Pancreas (tissue), 10 donors: Measurements from ENCODE around the gene ZBED2. TPM values are rescaled to one million over a fixed set of nuclear protein-coding genes. Genes with fewer than 3 reads are reported as not detected.

Experiments used
- ATAC-seq, 4 donors: fragments of 200-7000 bp; cut with Tn5 transposase; one replicate each; pipeline versions ENCODE4 v1.8.0 to v1.9.1; 2020; ENCODE audit warnings: mild to moderate bottlenecking in 4 of 4, moderate library complexity in 4 of 4
- DNase-seq, 6 donors: peaks; one replicate each; pipeline ENCODE4 v3.0.0-alpha.2; 2020
- FAIRE-seq: peaks from 2 replicates; lab custom pipeline; 2012; peaks lifted over from hg19 to GRCh38; lab: Jason Lieb, UNC
- H3K27ac ChIP-seq, 4 donors: fragments of 200-600 bp; sonication (generic); 1 replicate in 3 of 4; 2 replicates in 1 of 4; pipeline versions ENCODE4 v1.5.0 to v1.8.0; 2020
- H3K27me3 ChIP-seq, 4 donors: fragments of 200-600 bp; one replicate each; pipeline ENCODE4 v1.8.0; 2021
- H3K36me3 ChIP-seq, 3 donors: fragments of 200-600 bp; sonication (generic) in 1 of 3; one replicate each; pipeline versions ENCODE4 v1.5.0 to v1.8.0; 2020 to 2021
- H3K4me1 ChIP-seq, 3 donors: fragments of 200-600 bp; one replicate each; pipeline ENCODE4 v1.8.0; 2021
- H3K4me3 ChIP-seq, 4 donors: fragments of 200-600 bp; sonication (generic) in 2 of 4; one replicate each; pipeline versions ENCODE4 v1.5.0 to v1.8.0; 2020 to 2021
- H3K9me3 ChIP-seq, 4 donors: fragments of 200-600 bp; one replicate each; pipeline ENCODE4 v1.8.0; 2021
- CTCF ChIP-seq, 4 donors: fragments of 200-600 bp; sonication (generic) in 3 of 4; IDR thresholded peaks; one replicate each; pipeline versions ENCODE4 v1.5.0 to v1.8.0; 2021; ENCODE audit warnings: antibody characterized with exemption in 4 of 4
- WGBS, 2 donors: extraction: QIAGEN DNeasy Blood & Tissue Kit; methylation state at CpG; one replicate each; pipeline ENCODE4 v1.1.7; 2013; 5-methylcytosine and 5-hydroxymethylcytosine counted together
- intact Hi-C, 3 donors: fragments of 100-400 bp; cut with DNase I; formaldehyde crosslinking; loops; one replicate each; pipeline versions ENCODE4 v1.11.1 to v1.14.2; 2022
- polyA plus RNA-seq, 2 donors: library from polyadenylated mRNA; stranded (reverse); fragments of 200-250 nt; gene quantifications; one replicate each; pipeline ENCODE4 v1.2.3, GENCODE V29; 2013
- total RNA-seq, 6 donors: library from RNA; stranded (reverse); fragmentation: NEBNext Ultra II Directional in 4 of 6; extraction: Animal tissue kit (Norgen Biotek cat#: 25700) in 4 of 6; gene quantifications; one replicate each; pipeline versions ENCODE4 v1.2.1 to v1.2.4, GENCODE V29; 2021 to 2023
- donor health status: healthy with polysubstance abuse.
- donor health status: DM: no; HTN: no; CAD: no; lungs with moderate emphysema.
- donor health status: DM: no; HTN: no; CAD: no.
- donor health status: control.
- donor health status: control.
- donor health status: Bipolar disorder and iron deficiency.
- donor health status: DM: yes; HTN: yes; CAD: no.
- donor health status: DM: no; HTN: no; CAD: no.
- donor health status: DM: no; HTN: no; CAD: no.
- donor health status: DM: yes; HTN: yes; CAD: no.

Gene ZBED2
- total and polyA plus RNA-seq, 8 donors: 0.02 to 0.22 TPM; not detected in 6

DNA sequence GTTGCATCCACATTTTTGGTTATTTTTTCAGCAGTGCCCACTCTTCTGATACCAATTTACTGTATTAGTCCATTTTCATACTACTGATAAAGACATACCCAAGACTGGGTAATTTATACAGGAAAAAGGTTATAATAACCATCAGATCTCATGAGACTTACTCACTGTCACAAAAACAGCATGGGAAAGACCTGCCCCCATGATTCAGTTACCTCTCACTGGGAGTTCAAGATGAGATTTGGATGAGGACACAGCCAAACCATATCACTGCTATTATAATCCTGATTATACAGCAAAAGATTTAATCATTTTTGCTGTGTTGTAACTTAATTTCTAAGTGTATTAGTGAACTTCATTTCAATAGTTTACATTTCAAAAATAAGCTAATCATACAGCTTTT, 6.6 kb downstream of the ZBED2 start:
- H3K36me3 ChIP-seq: no peaks in the 10 kb centered on the region
- H3K27ac ChIP-seq: no peak overlapping the region
- H3K27me3 ChIP-seq: no peaks in the 10 kb centered on the region
- H3K4me3 ChIP-seq: no peak overlapping the region
- FAIRE-seq (no peak), ATAC-seq (no peak), DNase-seq (no peak)
- no peaks in the 10 kb centered on the region for H3K4me1 ChIP-seq
- intact Hi-C loops: no loop called here
- no peak for TF ChIP-seq CTCF (IDR thresholded peaks at IDR 0.05)
- H3K9me3 ChIP-seq: no peaks in the 10 kb centered on the region

DNA sequence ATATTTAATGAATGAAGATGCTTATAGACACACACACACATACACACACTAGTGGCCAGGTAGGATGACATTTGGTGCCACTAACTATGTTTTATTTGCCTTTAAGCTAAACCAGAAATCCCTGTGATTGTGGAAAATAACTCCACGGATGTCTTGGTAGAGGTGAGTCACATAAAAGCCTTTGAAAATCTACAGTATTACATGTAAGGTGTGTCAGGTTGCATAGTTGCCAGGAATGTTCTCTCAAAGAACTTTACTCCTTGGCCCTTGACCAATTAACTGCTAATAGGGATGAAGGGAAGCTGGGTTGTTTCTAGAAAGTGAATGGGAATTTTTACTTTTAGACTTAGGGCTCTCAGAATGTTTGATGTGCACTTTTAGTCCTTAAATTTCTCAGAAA, 9.9 kb downstream of the ZBED2 start:
- 11 to 15% methylated on average over 1 of the region's 1 CpG for WGBS, 2 donors
- ATAC-seq (peak in 3 of 4 donors; percentile 42 to 78 (median 73)), DNase-seq (no peak), FAIRE-seq (no peak)
- no peak overlapping the region for H3K27ac ChIP-seq
- no peaks in the 10 kb centered on the region for H3K9me3 ChIP-seq
- H3K4me3 ChIP-seq: no peak overlapping the region
- no peaks in the 10 kb centered on the region for H3K4me1 ChIP-seq
- H3K27me3 ChIP-seq: no peaks in the 10 kb centered on the region
- TF ChIP-seq CTCF (IDR thresholded peaks at IDR 0.05): no peak
- no peaks in the 10 kb centered on the region for H3K36me3 ChIP-seq
- intact Hi-C loops: no loop called here

- no peak for ATAC-seq
- no peaks in the 10 kb centered on the region for H3K4me1 ChIP-seq
- no peak overlapping the region for H3K27ac ChIP-seq
- no peaks in the 10 kb centered on the region for H3K27me3 ChIP-seq
- DNase-seq: no peak
- WGBS, 2 donors: 89 to 97% methylated on average over 1 of the region's 1 CpG
- H3K9me3 ChIP-seq: no peaks in the 10 kb centered on the region
- no peak overlapping the region for H3K4me3 ChIP-seq
- no peaks in the 10 kb centered on the region for H3K36me3 ChIP-seq
- no peak for TF ChIP-seq CTCF (IDR thresholded peaks at IDR 0.05)
- FAIRE-seq: no peak
- intact Hi-C loops: no loop called here
Observed at GRCh38 chr3:111584744-111585143, 10.4 kb downstream of the ZBED2 start.

- no peaks in the 10 kb centered on the region for H3K9me3 ChIP-seq
- no peaks in the 10 kb centered on the region for H3K27me3 ChIP-seq
- H3K4me3 ChIP-seq: no peak overlapping the region
- intact Hi-C loops: no loop called here
- no peak overlapping the region for H3K27ac ChIP-seq
- no peak for DNase-seq
- 48 to 50% methylated on average over 1 of the region's 1 CpG for WGBS, 2 donors
- TF ChIP-seq CTCF (IDR thresholded peaks at IDR 0.05): no peak
- no peaks in the 10 kb centered on the region for H3K36me3 ChIP-seq
- H3K4me1 ChIP-seq: no peaks in the 10 kb centered on the region
- ATAC-seq: no peak
- no peak for FAIRE-seq
Observed at GRCh38 chr3:111582120-111582474, 13.0 kb downstream of the ZBED2 start.

GRCh38 chr3:111581403-111582119, 13.6 kb downstream of the ZBED2 start:
- Histone ChIP-seq H3K4me3 (no peak overlapping the region), H3K9me3 (no peaks in the 10 kb centered on the region), H3K27ac (no peak overlapping the region), H3K27me3 (no peaks in the 10 kb centered on the region), H3K4me1 (no peaks in the 10 kb centered on the region), H3K36me3 (no peaks in the 10 kb centered on the region)
- DNase-seq: no peak
- no peak for TF ChIP-seq CTCF (IDR thresholded peaks at IDR 0.05)
- WGBS, 2 donors: 85 to 92% methylated on average over 2 of the region's 2 CpGs
- no peak for ATAC-seq
- no peak for FAIRE-seq
- intact Hi-C loops: no loop called here
